HG03469 (cell line): ENCODE data around the gene DNAJC13.
"Not testable (repeated sequence)": the region's sequence is repeated elsewhere in the genome, so short reads cannot be mapped to it uniquely, and the experiment has no call there.

ENCODE experiments used
- ATAC-seq: cut with Tn5 transposase; IDR thresholded peaks from one replicate; pipeline ENCODE4 v1.9.1; 2021; ENCODE audit warnings: mild to moderate bottlenecking, moderate library complexity, moderate number of reproducible peaks; ENCODE audit not compliant: unreplicated experiment

DNAJC13 gene

GRCh38 chr3:132416807-132417694 is at the start of gene DNAJC13:
Gene DNAJC13, plus strand, starts transcription at chr3:132417502. Its CDS starts 17,049 bp downstream, at chr3:132434551.
- peak; percentile 78 for ATAC-seq

- ATAC-seq = no peak
These were observed 48.8 kb upstream of the DNAJC13 start for GRCh38 chr3:132368515-132368914.

- ATAC-seq = no peak
These were observed 48.3 kb upstream of the DNAJC13 start for GRCh38 chr3:132368962-132369361.

GRCh38 chr3:132376945-132377354 is 40.4 kb upstream of the DNAJC13 start:
- ATAC-seq = not testable (repeated sequence)

GRCh38 chr3:132378048-132378762 is 39.1 kb upstream of the DNAJC13 start:
- ATAC-seq = no peak

- no peak for ATAC-seq
These were observed 38.5 kb upstream of the DNAJC13 start for GRCh38 chr3:132378846-132379245.

- ATAC-seq = no peak
These were observed 36.4 kb upstream of the DNAJC13 start for GRCh38 chr3:132380920-132381319.

GRCh38 chr3:132381348-132381944 is 35.9 kb upstream of the DNAJC13 start:
- no peak for ATAC-seq

- no peak for ATAC-seq
These were observed 35.0 kb upstream of the DNAJC13 start for GRCh38 chr3:132382267-132382666.

GRCh38 chr3:132382688-132383194 is 34.6 kb upstream of the DNAJC13 start:
- ATAC-seq = no peak

GRCh38 chr3:132386259-132386658 is 31.0 kb upstream of the DNAJC13 start:
- ATAC-seq = no peak

- ATAC-seq = not testable (repeated sequence)
These were observed 24.6 kb upstream of the DNAJC13 start for GRCh38 chr3:132392675-132393074.

GRCh38 chr3:132394320-132394719 is 23.0 kb upstream of the DNAJC13 start:
- no peak for ATAC-seq

GRCh38 chr3:132395126-132395525 is 22.2 kb upstream of the DNAJC13 start:
- no peak for ATAC-seq

- no peak for ATAC-seq
These were observed 21.0 kb upstream of the DNAJC13 start for GRCh38 chr3:132396255-132396654.

GRCh38 chr3:132396776-132397175 is 20.5 kb upstream of the DNAJC13 start:
- not testable (repeated sequence) for ATAC-seq

- ATAC-seq = no peak
These were observed 18.0 kb upstream of the DNAJC13 start for GRCh38 chr3:132399054-132399929.

GRCh38 chr3:132401255-132401654 is 16.0 kb upstream of the DNAJC13 start:
- no peak for ATAC-seq

- no peak for ATAC-seq
These were observed 13.0 kb upstream of the DNAJC13 start for GRCh38 chr3:132404276-132404675.

GRCh38 chr3:132405188-132405587 is 12.1 kb upstream of the DNAJC13 start:
- ATAC-seq = no peak
